Adipocyte (in vitro differentiated cells): ENCODE measurements around the gene FOLH1.
"Not testable (repeated sequence)": the region's sequence is repeated elsewhere in the genome, so short reads cannot be mapped to it uniquely, and the experiment has no call there.

Source experiments
- DNase-seq: peaks from one replicate; pipeline ENCODE4 v3.0.0-alpha.2; 2015; ENCODE audit warnings: low read depth
- H3K27me3 ChIP-seq: replicated peaks from 2 replicates; pipeline ENCODE4 v1.7.0; 2013; ENCODE audit warnings: mild to moderate bottlenecking, low read length, moderate library complexity; ENCODE audit not compliant: control insufficient read depth, insufficient read depth
- H3K36me3 ChIP-seq: 2 replicates; pipeline ENCODE4 v1.7.0; 2013; ENCODE audit warnings: low read length, mild to moderate bottlenecking, moderate library complexity; ENCODE audit not compliant: control insufficient read depth, insufficient read depth, severe bottlenecking
- H3K4me1 ChIP-seq: 2 replicates; pipeline ENCODE4 v1.7.0; 2013; ENCODE audit warnings: mild to moderate bottlenecking, low read length, moderate library complexity; ENCODE audit not compliant: control insufficient read depth, insufficient read depth
- H3K4me3 ChIP-seq: 2 replicates; pipeline ENCODE4 v1.7.0; 2013; ENCODE audit warnings: mild to moderate bottlenecking, low read length, moderate library complexity
- H3K9ac ChIP-seq: 2 replicates; pipeline ENCODE4 v1.7.0; 2013; ENCODE audit warnings: mild to moderate bottlenecking, low read length, moderate library complexity
- H3K9me3 ChIP-seq: 2 replicates; pipeline ENCODE4 v1.7.0; 2013; ENCODE audit warnings: mild to moderate bottlenecking, low read length, moderate library complexity; ENCODE audit not compliant: control insufficient read depth

Gene FOLH1

DNA sequence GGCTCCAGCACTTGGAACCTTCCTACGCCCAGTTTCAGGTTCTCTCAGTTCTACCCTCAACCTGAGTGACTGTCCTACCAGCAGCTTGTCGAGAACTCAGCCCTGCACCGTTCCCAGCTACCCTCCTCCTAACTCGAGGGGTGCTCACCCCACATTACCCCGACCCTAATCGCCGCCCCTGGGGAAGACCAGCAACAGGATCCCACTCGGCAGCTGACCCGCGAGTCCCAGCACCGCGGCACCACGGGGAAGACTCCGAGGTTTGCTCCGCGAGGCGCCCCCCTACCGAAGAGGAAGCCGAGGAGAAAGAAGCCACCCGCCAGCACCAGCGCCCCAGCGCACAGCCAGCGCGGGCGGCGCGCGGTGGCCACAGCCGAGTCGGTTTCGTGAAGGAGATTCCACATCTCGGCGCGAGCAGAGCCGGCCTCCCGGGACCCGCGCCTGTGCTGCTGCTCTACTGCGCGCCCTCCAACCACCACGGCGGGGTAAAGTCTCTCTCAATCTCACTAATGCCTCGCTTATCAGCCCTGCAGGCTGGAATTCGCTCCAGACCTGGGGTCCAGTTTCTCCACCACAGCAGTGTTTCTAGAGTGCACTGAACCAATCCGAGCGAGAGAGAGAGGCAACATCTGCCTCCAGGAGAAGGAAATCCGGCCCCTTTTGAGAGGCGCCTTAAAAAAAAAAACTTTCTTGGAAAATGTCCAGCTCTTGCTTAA lies at the start of gene FOLH1:
Gene FOLH1 (minus strand): TSS at position 597 of the 716 bp plus-strand sequence. CDS start 193 bp downstream, at position 404.
- Histone ChIP-seq H3K9me3 (no peaks in the 10 kb centered on the region), H3K9ac (peak within 1 kb of the TSS; percentile 64), H3K27me3 (no peaks in the 10 kb centered on the region), H3K4me3 (peak within 1 kb of the TSS; percentile 82), H3K36me3 (no peaks in the 10 kb centered on the region), H3K4me1 (peaks cover 2% of the 10 kb centered on the region)
- DNase-seq: no peak

GRCh38 chr11:49255148-49255547 lies 46.7 kb upstream of the FOLH1 start:
- H3K27me3 ChIP-seq, H3K9ac ChIP-seq, H3K9me3 ChIP-seq, H3K36me3 ChIP-seq, H3K4me3 ChIP-seq, H3K4me1 ChIP-seq, DNase-seq: not testable (repeated sequence)

- H3K36me3 ChIP-seq, H3K9me3 ChIP-seq, DNase-seq, H3K4me1 ChIP-seq, H3K9ac ChIP-seq, H3K4me3 ChIP-seq, H3K27me3 ChIP-seq: not testable (repeated sequence)
These were observed 42.8 kb upstream of the FOLH1 start for GRCh38 chr11:49251212-49251611.

DNA sequence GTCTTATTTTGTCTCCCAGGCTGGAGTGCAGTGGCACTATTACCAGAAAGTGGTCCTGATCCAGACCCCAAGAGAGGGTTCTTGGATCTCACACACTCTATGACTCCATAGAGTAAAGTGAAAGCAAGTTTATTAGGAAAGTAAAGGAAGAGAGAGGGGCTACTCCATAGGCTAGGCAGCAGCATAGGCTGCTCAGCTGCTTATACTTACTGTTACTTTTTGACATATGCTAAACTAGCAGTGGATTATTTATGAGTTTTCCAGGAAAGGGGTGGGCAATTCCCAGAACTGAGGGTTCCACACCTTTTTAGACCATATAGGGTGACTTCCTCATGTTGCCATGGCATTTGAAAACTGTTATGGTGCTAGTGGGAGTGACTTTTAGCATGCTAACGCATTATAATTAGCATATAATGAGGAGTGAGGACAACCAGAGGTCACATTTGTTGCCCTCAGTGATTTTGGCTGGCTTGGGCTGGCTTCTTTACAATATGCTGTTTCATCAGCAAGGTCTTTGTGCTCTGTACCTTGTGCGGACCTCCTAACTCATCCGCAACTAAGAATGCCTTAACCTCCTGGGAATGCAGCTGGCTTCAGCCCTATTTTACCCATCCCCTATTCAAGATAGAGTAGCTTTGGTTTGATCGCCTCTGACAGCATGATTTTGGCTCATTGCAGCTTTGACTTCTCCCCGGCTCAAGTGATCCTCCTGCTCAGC lies 42.2 kb upstream of the FOLH1 start:
- DNase-seq, H3K27me3 ChIP-seq, H3K4me1 ChIP-seq, H3K36me3 ChIP-seq, H3K4me3 ChIP-seq, H3K9ac ChIP-seq, H3K9me3 ChIP-seq: not testable (repeated sequence)

DNA sequence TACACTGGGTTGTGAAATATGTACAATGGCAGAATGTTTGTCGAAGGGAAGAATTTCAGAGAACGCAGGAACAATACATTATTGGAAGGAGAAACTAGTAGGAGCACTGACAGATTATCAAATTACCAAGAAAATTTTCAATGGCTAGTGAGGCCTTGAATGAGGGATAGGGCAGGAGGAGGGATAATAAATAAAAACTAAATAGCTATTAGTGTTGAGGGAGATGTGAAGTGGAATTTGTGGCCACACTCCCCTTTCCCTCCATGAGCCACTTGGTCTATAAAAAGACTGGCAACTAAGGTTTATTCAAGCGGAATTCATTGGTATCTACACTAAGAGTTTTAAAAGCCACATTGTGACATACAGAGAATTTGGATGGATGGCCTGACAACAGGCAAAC lies 41.0 kb upstream of the FOLH1 start:
- not testable (repeated sequence) for H3K27me3 ChIP-seq, H3K36me3 ChIP-seq, H3K4me1 ChIP-seq, H3K4me3 ChIP-seq, H3K9ac ChIP-seq, DNase-seq, H3K9me3 ChIP-seq

DNA sequence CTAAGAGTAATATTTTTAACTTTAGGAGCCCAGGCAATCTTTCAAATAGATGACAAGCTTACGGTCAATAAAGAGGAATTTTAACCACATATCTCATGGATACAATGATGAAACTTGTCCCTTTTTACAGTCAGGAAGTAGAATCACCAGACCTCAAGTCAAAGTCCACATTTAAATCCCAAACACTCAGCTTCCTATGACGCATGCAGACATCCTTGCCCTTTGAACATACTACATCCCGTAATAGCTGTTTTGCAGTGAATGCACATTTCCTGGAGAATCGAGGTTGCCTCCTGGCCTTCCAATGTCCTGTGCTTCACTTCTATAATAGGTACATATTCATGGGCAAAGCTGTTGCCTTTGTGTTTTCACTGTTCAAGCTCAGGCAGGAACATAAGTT lies 25.3 kb upstream of the FOLH1 start:
- DNase-seq, H3K36me3 ChIP-seq: not testable (repeated sequence)
- H3K9me3 ChIP-seq: peaks cover 10% of the 10 kb centered on the region

DNA sequence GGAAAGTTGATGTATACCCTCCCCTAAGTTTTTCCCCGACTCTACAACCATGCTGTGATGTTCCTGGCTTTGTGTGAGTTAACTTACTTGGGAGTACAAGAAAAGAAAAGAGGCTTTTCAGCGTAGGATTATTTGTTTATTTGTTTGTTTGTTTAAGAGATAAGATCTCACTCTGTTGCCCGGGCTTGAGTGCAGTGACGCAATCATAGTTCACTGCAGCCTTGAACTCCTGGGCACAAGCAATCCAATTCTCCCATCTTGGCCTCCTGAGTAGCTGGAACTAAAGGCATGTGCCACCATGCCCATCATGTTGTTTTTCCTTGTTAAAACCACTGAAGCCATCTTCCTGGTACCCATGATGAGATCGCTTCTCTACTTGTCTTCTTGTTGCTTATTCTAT lies 24.6 kb upstream of the FOLH1 start:
- H3K27me3 ChIP-seq, H3K9me3 ChIP-seq, H3K9ac ChIP-seq, H3K4me1 ChIP-seq, H3K36me3 ChIP-seq, H3K4me3 ChIP-seq, DNase-seq: not testable (repeated sequence)

More for the DNA sequence above, 25.3 kb upstream of the FOLH1 start:
- not testable (repeated sequence) for H3K4me1 ChIP-seq, H3K4me3 ChIP-seq, H3K27me3 ChIP-seq, H3K9ac ChIP-seq

- not testable (repeated sequence) for H3K9me3 ChIP-seq, H3K27me3 ChIP-seq, H3K4me3 ChIP-seq, H3K9ac ChIP-seq, H3K4me1 ChIP-seq, DNase-seq, H3K36me3 ChIP-seq
These were observed 23.3 kb upstream of the FOLH1 start for GRCh38 chr11:49231725-49232124.

DNA sequence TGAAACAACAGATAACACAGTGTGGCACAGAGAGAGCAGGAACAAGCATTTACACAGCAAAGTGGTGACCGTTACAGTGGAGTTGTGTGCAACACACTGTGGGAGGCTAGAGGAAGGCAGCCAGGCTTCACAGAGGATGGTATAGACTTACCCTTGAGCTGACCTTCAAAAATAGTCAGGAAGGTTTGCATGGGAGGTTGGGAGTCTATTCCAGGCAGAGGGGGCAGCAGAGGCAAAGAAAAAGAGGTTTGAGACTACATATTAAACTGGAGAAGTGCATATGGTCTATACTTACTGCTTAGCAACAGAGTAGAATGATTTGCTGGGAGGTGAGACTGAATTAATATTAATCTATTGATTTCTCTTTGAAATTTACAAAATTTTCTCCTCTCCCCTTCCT lies 22.1 kb upstream of the FOLH1 start:
- H3K4me3 ChIP-seq, H3K27me3 ChIP-seq, H3K4me1 ChIP-seq, H3K9me3 ChIP-seq, H3K9ac ChIP-seq, DNase-seq, H3K36me3 ChIP-seq: not testable (repeated sequence)

DNA sequence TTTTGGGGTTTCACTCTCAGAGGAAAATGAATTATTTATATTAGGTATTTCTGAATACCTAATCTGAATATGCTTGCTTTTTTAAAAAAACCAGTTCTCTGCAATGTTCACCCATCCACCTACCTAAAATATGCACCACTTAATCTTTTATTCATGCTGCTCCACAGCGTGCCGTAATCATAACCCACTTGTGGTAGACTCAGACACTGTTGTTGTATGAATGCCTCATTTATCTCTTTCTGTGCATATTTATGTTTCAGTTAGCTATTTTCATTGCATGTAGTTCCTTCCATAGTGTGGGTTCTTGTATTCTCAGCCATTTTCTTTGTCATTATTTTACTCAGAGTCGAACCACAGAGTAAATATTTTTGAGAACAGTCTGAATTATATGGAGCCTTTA lies 21.6 kb upstream of the FOLH1 start:
- not testable (repeated sequence) for H3K36me3 ChIP-seq, DNase-seq, H3K4me3 ChIP-seq, H3K9ac ChIP-seq, H3K4me1 ChIP-seq, H3K27me3 ChIP-seq, H3K9me3 ChIP-seq

DNA sequence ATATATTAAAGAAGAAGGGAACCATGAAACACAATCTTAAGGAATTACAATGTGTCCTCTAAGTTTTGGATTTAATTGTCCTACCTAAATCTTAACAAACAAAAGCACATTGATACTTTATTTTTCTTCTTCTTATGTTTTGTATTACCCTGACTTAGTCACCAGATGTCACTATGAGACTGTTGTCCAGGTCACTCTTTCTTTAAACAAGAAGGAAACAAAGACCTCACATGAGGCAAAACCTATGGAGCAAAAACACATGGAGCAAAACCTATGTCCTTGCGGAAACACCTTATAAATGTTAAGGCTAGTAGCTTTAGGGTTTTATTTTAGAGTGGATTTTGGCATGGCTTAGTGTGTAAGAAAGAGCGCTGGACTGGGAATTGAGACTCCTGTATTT lies 20.7 kb upstream of the FOLH1 start:
- DNase-seq, H3K9ac ChIP-seq, H3K4me1 ChIP-seq, H3K4me3 ChIP-seq, H3K9me3 ChIP-seq, H3K27me3 ChIP-seq, H3K36me3 ChIP-seq: not testable (repeated sequence)
